HuH-7 (cell line): Measurements from ENCODE around the gene UBE2D4.
"Not testable (repeated sequence)": the region's sequence is repeated elsewhere in the genome, so short reads cannot be mapped to it uniquely, and the experiment has no call there.

Source experiments
- DNase-seq: peaks from one replicate; pipeline ENCODE4 v3.0.0; 2011; ENCODE audit warnings: low spot score

Gene UBE2D4

GRCh38 chr7:43914795-43915194, 11.4 kb upstream of the UBE2D4 start:
- DNase-seq: no peak

GRCh38 chr7:43915907-43916306, 10.3 kb upstream of the UBE2D4 start:
- no peak for DNase-seq

GRCh38 chr7:43921423-43921822, 4.8 kb upstream of the UBE2D4 start:
- DNase-seq: no peak

- no peak for DNase-seq
These were observed 3.5 kb upstream of the UBE2D4 start for GRCh38 chr7:43922726-43923125.

- no peak for DNase-seq
These were observed 525 bp downstream of the UBE2D4 start for GRCh38 chr7:43926798-43927123.

- no peak for DNase-seq
These were observed 1.6 kb downstream of the UBE2D4 start for GRCh38 chr7:43927810-43928209.

- DNase-seq: no peak
These were observed 3.6 kb downstream of the UBE2D4 start for GRCh38 chr7:43929529-43930457.

GRCh38 chr7:43931346-43931745, 5.1 kb downstream of the UBE2D4 start:
- no peak for DNase-seq

- DNase-seq: no peak
These were observed 7.8 kb downstream of the UBE2D4 start for GRCh38 chr7:43933902-43934560.

GRCh38 chr7:43937444-43937843, 11.2 kb downstream of the UBE2D4 start:
- DNase-seq: no peak

- no peak for DNase-seq
These were observed 12.8 kb downstream of the UBE2D4 start for GRCh38 chr7:43938892-43939482.

GRCh38 chr7:43942250-43942649, 16.0 kb downstream of the UBE2D4 start:
- DNase-seq: no peak

- peak; percentile 16 for DNase-seq
These were observed 16.8 kb downstream of the UBE2D4 start for GRCh38 chr7:43942997-43943396.

- DNase-seq: no peak
These were observed 17.4 kb downstream of the UBE2D4 start for GRCh38 chr7:43943417-43944187.

GRCh38 chr7:43944286-43944685, 18.1 kb downstream of the UBE2D4 start:
- no peak for DNase-seq

- no peak for DNase-seq
These were observed 25.8 kb downstream of the UBE2D4 start for GRCh38 chr7:43952028-43952427.

GRCh38 chr7:43953071-43953470, 26.8 kb downstream of the UBE2D4 start:
- DNase-seq: no peak

GRCh38 chr7:43954524-43955228, 28.4 kb downstream of the UBE2D4 start:
- DNase-seq: peak; percentile 70

GRCh38 chr7:43956027-43956426, 29.8 kb downstream of the UBE2D4 start:
- no peak for DNase-seq

GRCh38 chr7:43960933-43961332, 34.7 kb downstream of the UBE2D4 start:
- no peak for DNase-seq

- DNase-seq: not testable (repeated sequence)
These were observed 40.2 kb downstream of the UBE2D4 start for GRCh38 chr7:43966392-43966791.
